SK-N-SH treated with all-trans-retinoic acid at 6 μM for 48 hours (cell line): ENCODE data around the gene PI16.

Experiments used
- ARNTL ChIP-seq: fragments of 450-650 bp; formaldehyde crosslinking; IDR thresholded peaks from 2 replicates; pipeline ENCODE4 v1.5.0; 2020; ENCODE audit warnings: low read depth, mild to moderate bottlenecking, moderate library complexity, borderline replicate concordance
- CREB5 ChIP-seq: fragments of 250-450 bp; sonication (Bioruptor Pico); IDR thresholded peaks from 2 replicates; pipeline ENCODE4 v1.5.1; 2020; ENCODE audit warnings: low read depth, mild to moderate bottlenecking, moderate library complexity
- PATZ1 ChIP-seq: fragments of 250-450 bp; sonication (Bioruptor Pico); IDR thresholded peaks from 2 replicates; pipeline ENCODE4 v1.8.0; 2020; ENCODE audit warnings: mild to moderate bottlenecking, moderate library complexity, borderline replicate concordance
- RARB ChIP-seq: fragments of 250-450 bp; sonication (Bioruptor Pico); IDR thresholded peaks from 2 replicates; pipeline ENCODE4 v1.8.0; 2021; ENCODE audit warnings: mild to moderate bottlenecking, moderate library complexity
- TSHZ2 ChIP-seq: fragments of 250-450 bp; sonication (Bioruptor Pico); IDR thresholded peaks from 2 replicates; pipeline ENCODE4 v1.5.0; 2020; ENCODE audit warnings: mild to moderate bottlenecking, moderate library complexity
- ZFP3 ChIP-seq: fragments of 250-450 bp; sonication (Bioruptor Pico); IDR thresholded peaks from 2 replicates; pipeline ENCODE4 v1.5.0; 2020; ENCODE audit warnings: mild to moderate bottlenecking, moderate library complexity
- ZFP30 ChIP-seq: fragments of 450-650 bp; formaldehyde crosslinking; IDR thresholded peaks from 2 replicates; pipeline ENCODE4 v1.5.0; 2022; ENCODE audit warnings: mild to moderate bottlenecking, moderate library complexity
- ZNF8 ChIP-seq: fragments of 450-650 bp; formaldehyde crosslinking; IDR thresholded peaks from 2 replicates; pipeline ENCODE4 v1.5.0; 2020; ENCODE audit warnings: mild to moderate bottlenecking, moderate library complexity

GRCh38 chr6:36985808-36986703, 31.5 kb downstream of the PI16 start, which contains the start of gene MTCH1:
- TF ChIP-seq RARB (CRISPR knock-in tag): no peak
- no peak for TF ChIP-seq ZNF8
- TF ChIP-seq PATZ1: no peak
- TF ChIP-seq ZFP30 (CRISPR knock-in tag): no peak
- TF ChIP-seq CREB5 (CRISPR knock-in tag): no peak
- TF ChIP-seq ARNTL (CRISPR knock-in tag): no peak
- TF ChIP-seq ZFP3: 0 out of 2 replicates have a peak, but pooled peaks have one; percentile 18
- TF ChIP-seq TSHZ2 (CRISPR knock-in tag): no peak
